Measurements from ENCODE around the gene CHST8. TPM values are rescaled to one million over a fixed set of nuclear protein-coding genes. Genes with fewer than 3 reads are reported as not detected.

The CHST8 gene
- total RNA-seq, 1 donor from 2014 or later = not detected

- DNase-seq (ENCODE audit: low read depth) = no peak
- H2AFZ ChIP-seq (ENCODE audit: low read depth, low read length) = no peak overlapping the region
- no peaks in the 10 kb centered on the region for H4K20me1 ChIP-seq (ENCODE audit: insufficient read depth, low read length)
- Mint-ChIP-seq H3K27me3 (ENCODE audit: low read depth, unreplicated experiment) (peaks cover 56% of the 10 kb centered on the region), H3K27ac (ENCODE audit: unreplicated experiment) (no peak overlapping the region), H3K4me1 (ENCODE audit: low read depth, unreplicated experiment) (peaks cover 5% of the 10 kb centered on the region), H3K9me3 (ENCODE audit: unreplicated experiment) (no peaks in the 10 kb centered on the region), H3K36me3 (ENCODE audit: low read depth, unreplicated experiment) (no peaks in the 10 kb centered on the region), H3K4me3 (ENCODE audit: unreplicated experiment) (no peak overlapping the region)
- no peak overlapping the region for H3K4me2 ChIP-seq (ENCODE audit: low read length)
- TF ChIP-seq, protein P1, sequence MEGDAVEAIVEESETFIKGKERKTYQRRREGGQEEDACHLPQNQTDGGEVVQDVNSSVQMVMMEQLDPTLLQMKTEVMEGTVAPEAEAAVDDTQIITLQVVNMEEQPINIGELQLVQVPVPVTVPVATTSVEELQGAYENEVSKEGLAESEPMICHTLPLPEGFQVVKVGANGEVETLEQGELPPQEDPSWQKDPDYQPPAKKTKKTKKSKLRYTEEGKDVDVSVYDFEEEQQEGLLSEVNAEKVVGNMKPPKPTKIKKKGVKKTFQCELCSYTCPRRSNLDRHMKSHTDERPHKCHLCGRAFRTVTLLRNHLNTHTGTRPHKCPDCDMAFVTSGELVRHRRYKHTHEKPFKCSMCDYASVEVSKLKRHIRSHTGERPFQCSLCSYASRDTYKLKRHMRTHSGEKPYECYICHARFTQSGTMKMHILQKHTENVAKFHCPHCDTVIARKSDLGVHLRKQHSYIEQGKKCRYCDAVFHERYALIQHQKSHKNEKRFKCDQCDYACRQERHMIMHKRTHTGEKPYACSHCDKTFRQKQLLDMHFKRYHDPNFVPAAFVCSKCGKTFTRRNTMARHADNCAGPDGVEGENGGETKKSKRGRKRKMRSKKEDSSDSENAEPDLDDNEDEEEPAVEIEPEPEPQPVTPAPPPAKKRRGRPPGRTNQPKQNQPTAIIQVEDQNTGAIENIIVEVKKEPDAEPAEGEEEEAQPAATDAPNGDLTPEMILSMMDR (IDR thresholded peaks at IDR 0.05; ENCODE audit: insufficient read depth, low read depth, low read length) = no peak
- no peaks in the 10 kb centered on the region for H3K9me3 ChIP-seq (ENCODE audit: insufficient read depth, low read depth, low read length)
- no peak overlapping the region for H3K4me3 ChIP-seq (ENCODE audit: insufficient read depth, low read depth, low read length)
- no peaks in the 10 kb centered on the region for H3K4me1 ChIP-seq (ENCODE audit: insufficient read depth, low read length)
- no peaks in the 10 kb centered on the region for H3K36me3 ChIP-seq (ENCODE audit: insufficient read depth, low read length)
- H3K27me3 ChIP-seq (ENCODE audit: insufficient read depth, low read length) = peaks cover 12% of the 10 kb centered on the region
- H3K79me2 ChIP-seq (ENCODE audit: insufficient read depth, low read length) = no peaks in the 10 kb centered on the region
- no peak for FAIRE-seq
- H3K9ac ChIP-seq (ENCODE audit: low read length) = no peak overlapping the region
- H3K27ac ChIP-seq (ENCODE audit: low read depth, low read length) = no peak overlapping the region
These were observed 64.5 kb downstream of the CHST8 start for GRCh38 chr19:33686262-33686661.

- Histone ChIP-seq H4K20me1 (ENCODE audit: insufficient read depth, low read length) (no peaks in the 10 kb centered on the region), H3K4me1 (ENCODE audit: insufficient read depth, low read length) (no peaks in the 10 kb centered on the region), H3K4me3 (ENCODE audit: insufficient read depth, low read depth, low read length) (no peak overlapping the region), H3K27me3 (ENCODE audit: insufficient read depth, low read length) (peaks cover 12% of the 10 kb centered on the region), H3K9ac (ENCODE audit: low read length) (no peak overlapping the region), H3K27ac (ENCODE audit: low read depth, low read length) (no peak overlapping the region), H3K4me2 (ENCODE audit: low read length) (no peak overlapping the region), H2AFZ (ENCODE audit: low read depth, low read length) (no peak overlapping the region), H3K79me2 (ENCODE audit: insufficient read depth, low read length) (no peaks in the 10 kb centered on the region), H3K9me3 (ENCODE audit: insufficient read depth, low read depth, low read length) (no peaks in the 10 kb centered on the region), H3K36me3 (ENCODE audit: insufficient read depth, low read length) (no peaks in the 10 kb centered on the region)
- Mint-ChIP-seq H3K9me3 (ENCODE audit: unreplicated experiment) (no peaks in the 10 kb centered on the region), H3K4me1 (ENCODE audit: low read depth, unreplicated experiment) (peaks cover 5% of the 10 kb centered on the region), H3K27me3 (ENCODE audit: low read depth, unreplicated experiment) (peaks cover 58% of the 10 kb centered on the region), H3K36me3 (ENCODE audit: low read depth, unreplicated experiment) (no peaks in the 10 kb centered on the region), H3K27ac (ENCODE audit: unreplicated experiment) (no peak overlapping the region), H3K4me3 (ENCODE audit: unreplicated experiment) (no peak overlapping the region)
- no peak for FAIRE-seq
- no peak for DNase-seq (ENCODE audit: low read depth)
- TF ChIP-seq, protein P1 (IDR thresholded peaks at IDR 0.05; ENCODE audit: insufficient read depth, low read depth, low read length) = no peak
- TF ChIP-seq EZH2 (IDR thresholded peaks at IDR 0.05; ENCODE audit: insufficient read depth, low read length) = no peak
These were observed 65.1 kb downstream of the CHST8 start for GRCh38 chr19:33686687-33687480.

DNA sequence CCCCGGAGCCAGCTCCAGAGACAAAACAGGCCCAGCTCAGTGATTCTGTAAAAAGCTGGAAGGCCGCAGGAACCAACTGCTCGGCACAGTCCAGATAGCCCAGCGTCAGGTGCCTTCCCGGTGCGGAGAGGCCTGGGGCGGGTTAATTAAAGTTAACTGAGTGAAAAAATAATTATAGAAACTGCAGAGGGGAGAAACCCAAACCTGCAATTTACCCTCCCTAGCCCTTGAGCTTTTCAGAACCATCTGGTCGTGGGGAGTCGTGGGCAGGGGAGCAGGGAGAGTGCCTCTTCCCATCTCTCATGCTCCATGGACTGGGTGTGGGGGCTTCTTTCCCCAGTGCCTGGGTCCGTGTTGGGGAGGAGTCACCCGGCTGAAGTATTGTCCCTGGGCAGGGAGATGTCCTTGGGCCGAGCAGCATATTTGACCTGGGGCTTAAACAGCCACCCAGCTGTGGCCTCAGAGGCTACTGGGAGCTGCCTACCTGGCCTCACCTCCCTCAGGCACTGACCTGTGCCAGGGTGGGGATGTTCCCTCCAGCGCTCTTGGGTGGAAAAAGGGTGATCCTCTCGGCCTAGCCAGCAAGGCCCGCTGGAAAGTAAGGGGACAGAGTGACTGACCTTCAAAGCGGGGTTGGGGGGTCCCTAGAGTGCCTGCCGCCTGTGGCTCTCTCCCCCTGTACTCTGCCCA, 65.9 kb downstream of the CHST8 start:
- H4K20me1 ChIP-seq (ENCODE audit: insufficient read depth, low read length) = no peaks in the 10 kb centered on the region
- H3K27ac Mint-ChIP-seq (ENCODE audit: unreplicated experiment) = no peak overlapping the region
- H3K9me3 ChIP-seq (ENCODE audit: insufficient read depth, low read depth, low read length) = no peaks in the 10 kb centered on the region
- H3K9me3 Mint-ChIP-seq (ENCODE audit: unreplicated experiment) = no peaks in the 10 kb centered on the region
- no peak overlapping the region for H3K4me2 ChIP-seq (ENCODE audit: low read length)
- no peak overlapping the region for H3K4me3 ChIP-seq (ENCODE audit: insufficient read depth, low read depth, low read length)
- H3K79me2 ChIP-seq (ENCODE audit: insufficient read depth, low read length) = no peaks in the 10 kb centered on the region
- no peaks in the 10 kb centered on the region for H3K36me3 Mint-ChIP-seq (ENCODE audit: low read depth, unreplicated experiment)
- H3K4me1 Mint-ChIP-seq (ENCODE audit: low read depth, unreplicated experiment) = peaks cover 5% of the 10 kb centered on the region
- H3K4me1 ChIP-seq (ENCODE audit: insufficient read depth, low read length) = no peaks in the 10 kb centered on the region
- FAIRE-seq (no peak), DNase-seq (ENCODE audit: low read depth) (no peak)
- H2AFZ ChIP-seq (ENCODE audit: low read depth, low read length) = no peak overlapping the region
- H3K36me3 ChIP-seq (ENCODE audit: insufficient read depth, low read length) = no peaks in the 10 kb centered on the region
- peaks cover 54% of the 10 kb centered on the region for H3K27me3 Mint-ChIP-seq (ENCODE audit: low read depth, unreplicated experiment)
- peaks cover 12% of the 10 kb centered on the region for H3K27me3 ChIP-seq (ENCODE audit: insufficient read depth, low read length)
- TF ChIP-seq EZH2 (IDR thresholded peaks at IDR 0.05; ENCODE audit: insufficient read depth, low read length) = no peak
- TF ChIP-seq, protein P1 (IDR thresholded peaks at IDR 0.05; ENCODE audit: insufficient read depth, low read depth, low read length) = no peak
- H3K4me3 Mint-ChIP-seq (ENCODE audit: unreplicated experiment) = no peak overlapping the region
- no peak overlapping the region for H3K27ac ChIP-seq (ENCODE audit: low read depth, low read length)
- H3K9ac ChIP-seq (ENCODE audit: low read length) = no peak overlapping the region
